Measurements from ENCODE around the gene PPCDC.

DNA sequence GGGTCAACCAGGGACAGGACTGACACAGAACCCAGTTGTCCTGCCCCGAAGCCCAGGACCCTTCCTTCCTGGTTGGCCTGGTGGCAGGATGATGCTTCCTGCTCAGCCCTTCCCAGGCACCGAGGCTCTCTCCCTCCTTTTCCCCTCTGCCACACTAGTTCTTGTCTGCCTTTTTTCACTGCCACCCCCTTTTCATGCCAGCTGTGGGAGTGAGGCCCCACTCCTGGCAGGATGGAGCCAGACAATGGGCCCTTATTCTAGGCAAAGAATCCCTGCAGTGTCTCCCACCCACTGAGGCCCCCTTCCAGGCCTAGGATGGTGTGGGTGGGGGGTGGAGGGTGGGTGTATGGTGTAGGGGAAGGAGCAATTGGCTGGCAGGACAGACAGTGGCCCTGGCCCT, 29.2 kb upstream of the PPCDC start:
- TF ChIP-seq REST (IDR thresholded peaks at IDR 0.05; ENCODE audit: low read depth), result no peak
- no peak for TF ChIP-seq NFIC (IDR thresholded peaks at IDR 0.05)
- TF ChIP-seq ZBTB7A (IDR thresholded peaks at IDR 0.05; ENCODE audit: low read depth), result no peak
- TF ChIP-seq RAD21 (IDR thresholded peaks at IDR 0.05; ENCODE audit: low read depth), result no peak
- no peak for TF ChIP-seq MAX (IDR thresholded peaks at IDR 0.05)
- TF ChIP-seq TAF1 (IDR thresholded peaks at IDR 0.05; ENCODE audit: low read depth), result no peak
- no peak for TF ChIP-seq YY1 (IDR thresholded peaks at IDR 0.05; ENCODE audit: low read depth)

Data from Ishikawa (cell line).